Erythroblast (primary cell): ENCODE measurements around the gene DMD.

Experiments used
- GATA1 ChIP-seq: IDR thresholded peaks from 2 replicates; pipeline ENCODE4 v1.6.1; 2011; ENCODE audit warnings: low read depth, mild to moderate bottlenecking, control low read depth, low read length, moderate library complexity
- POLR2A ChIP-seq: IDR thresholded peaks from 2 replicates; pipeline ENCODE4 v1.6.1; 2011; ENCODE audit warnings: mild to moderate bottlenecking, low read length

- TF ChIP-seq POLR2A (no peak), GATA1 (no peak)
These were observed 1341.1 kb downstream of the DMD start for GRCh38 chrX:31870267-31870666.
